WTC11 (cell line): ENCODE data around the gene AFAP1L1. TPM values are rescaled to one million over a fixed set of nuclear protein-coding genes. Genes with fewer than 3 reads are reported as not detected.

ENCODE experiments used
- ATAC-seq: fragments of 200-7000 bp; cut with Tn5 transposase; 2 replicates; pipeline ENCODE4 v1.10.0; 2021; ENCODE audit warnings: mild to moderate bottlenecking, moderate library complexity
- CTCF ChIA-PET: fragments of 300-600 bp; sonication (Branson Sonifier 250); formaldehyde crosslinking; loops from one replicate; lab custom pipeline; 2021; ENCODE audit warnings: antibody characterized with exemption; lab: Charles Lee
- POLR2A ChIA-PET: fragments of 350-600 bp; sonication (Branson Sonifier 250); formaldehyde crosslinking; loops from one replicate; lab custom pipeline; 2021; ENCODE audit warnings: antibody characterized with exemption; lab: Charles Lee
- DNase-seq: peaks from one replicate; pipeline ENCODE4 v3.0.0; 2021; ENCODE audit warnings: low spot score
- H3K27ac Mint-ChIP-seq: 2 replicates; pipeline ENCODE4 v1.8.0; 2021; ENCODE audit warnings: mixed read lengths
- H3K27me3 Mint-ChIP-seq: 2 replicates; pipeline ENCODE4 v1.8.0; 2021; ENCODE audit warnings: low read depth, mild to moderate bottlenecking, moderate library complexity, mixed read lengths
- H3K36me3 Mint-ChIP-seq: 2 replicates; pipeline ENCODE4 v1.8.0; 2021; ENCODE audit warnings: mixed read lengths
- H3K4me1 Mint-ChIP-seq: 2 replicates; pipeline ENCODE4 v1.8.0; 2022; ENCODE audit warnings: mixed read lengths
- H3K4me3 Mint-ChIP-seq: 2 replicates; pipeline ENCODE4 v1.8.0; 2021; ENCODE audit warnings: mild to moderate bottlenecking, moderate library complexity, mixed read lengths
- H3K9me3 Mint-ChIP-seq: 2 replicates; pipeline ENCODE4 v1.8.0; 2021; ENCODE audit warnings: mixed read lengths
- ATF2 ChIP-seq: sonication (generic); formaldehyde crosslinking; IDR thresholded peaks from 2 replicates; pipeline ENCODE4 v1.8.1; 2022; ENCODE audit warnings: low read depth, missing genetic modification reagents, borderline replicate concordance
- CBFB ChIP-seq: sonication (generic); formaldehyde crosslinking; IDR thresholded peaks from 2 replicates; pipeline ENCODE4 v1.8.1; 2022; ENCODE audit warnings: mild to moderate bottlenecking, low read depth, missing genetic modification reagents
- ESRRA ChIP-seq: sonication (generic); formaldehyde crosslinking; IDR thresholded peaks from 2 replicates; pipeline ENCODE4 v1.8.1; 2022; ENCODE audit warnings: mild to moderate bottlenecking, missing genetic modification reagents, borderline replicate concordance
- FOXP1 ChIP-seq: sonication (generic); formaldehyde crosslinking; IDR thresholded peaks from 2 replicates; pipeline ENCODE4 v1.8.0; 2022; ENCODE audit warnings: missing genetic modification reagents, mild to moderate bottlenecking, moderate library complexity, borderline replicate concordance
- GABPB1 ChIP-seq: sonication (generic); formaldehyde crosslinking; IDR thresholded peaks from 2 replicates; pipeline ENCODE4 v1.8.1; 2023; ENCODE audit warnings: mild to moderate bottlenecking, missing genetic modification reagents
- HMGA2 ChIP-seq: fragments of 250-450 bp; sonication (Bioruptor Pico); IDR thresholded peaks from 2 replicates; pipeline ENCODE4 v1.4.0; 2021; ENCODE audit warnings: mild to moderate bottlenecking, moderate library complexity
- HMGXB4 ChIP-seq: sonication (generic); formaldehyde crosslinking; IDR thresholded peaks from 2 replicates; pipeline ENCODE4 v1.8.1; 2023; ENCODE audit warnings: mild to moderate bottlenecking, moderate library complexity, missing genetic modification reagents
- NR1H2 ChIP-seq: sonication (generic); formaldehyde crosslinking; IDR thresholded peaks from 2 replicates; pipeline ENCODE4 v1.9.0; 2021; ENCODE audit warnings: mild to moderate bottlenecking, moderate library complexity, missing genetic modification reagents
- OVOL2 ChIP-seq: fragments of 250-450 bp; sonication (Bioruptor Pico); IDR thresholded peaks from 2 replicates; pipeline ENCODE4 v1.9.0; 2021; ENCODE audit warnings: mild to moderate bottlenecking, borderline replicate concordance
- PRDM15 ChIP-seq: sonication (generic); formaldehyde crosslinking; IDR thresholded peaks from 2 replicates; pipeline ENCODE4 v1.8.0; 2022; ENCODE audit warnings: missing genetic modification reagents
- TCF7 ChIP-seq: sonication (generic); formaldehyde crosslinking; IDR thresholded peaks from 2 replicates; pipeline ENCODE4 v1.8.0; 2022; ENCODE audit warnings: mild to moderate bottlenecking, low read depth, missing genetic modification reagents, moderate library complexity
- ZNF138 ChIP-seq: sonication (generic); formaldehyde crosslinking; conservative IDR thresholded peaks from 2 replicates; pipeline ENCODE4 v1.8.1; 2022; ENCODE audit warnings: mild to moderate bottlenecking, moderate library complexity, missing genetic modification reagents
- ZNF219 ChIP-seq: sonication (generic); formaldehyde crosslinking; IDR thresholded peaks from 2 replicates; pipeline ENCODE4 v1.8.0; 2023; ENCODE audit warnings: missing genetic modification reagents, mild to moderate bottlenecking, borderline replicate concordance
- ZNF423 ChIP-seq: fragments of 250-450 bp; sonication (Bioruptor Pico); IDR thresholded peaks from 2 replicates; pipeline ENCODE4 v2.1.2; 2022; ENCODE audit warnings: mild to moderate bottlenecking, moderate library complexity
- ZNF671 ChIP-seq: fragments of 250-450 bp; sonication (Bioruptor Pico); IDR thresholded peaks from 2 replicates; pipeline ENCODE4 v1.8.0; 2021; ENCODE audit warnings: mild to moderate bottlenecking
- total RNA-seq: library from RNA; stranded (reverse); gene quantifications from 3 replicates; pipeline ENCODE4 v1.2.3, GENCODE V29; 2021
- TF ChIP-seq, protein P1 (sequence below): fragments of 250-450 bp; sonication (Bioruptor Pico); IDR thresholded peaks from 2 replicates; pipeline ENCODE4 v2.1.2; 2022; ENCODE audit warnings: mild to moderate bottlenecking, moderate library complexity
- TF ChIP-seq, protein P2 (sequence below): fragments of 250-450 bp; sonication (Bioruptor Pico); IDR thresholded peaks from 2 replicates; pipeline ENCODE4 v1.9.0; 2021; ENCODE audit warnings: mild to moderate bottlenecking, borderline replicate concordance
- TF ChIP-seq, protein P3 (sequence below): fragments of 250-450 bp; sonication (Bioruptor Pico); conservative IDR thresholded peaks from 2 replicates; pipeline ENCODE4 v1.9.0; 2021; ENCODE audit warnings: mild to moderate bottlenecking

Gene AFAP1L1
- total RNA-seq, 1 experiment from 2014 or later: 8.4 TPM

GRCh38 chr5:149238540-149238939, 33.1 kb upstream of the AFAP1L1 start:
- H3K9me3 Mint-ChIP-seq: no peaks in the 10 kb centered on the region
- TF ChIP-seq, protein P1, sequence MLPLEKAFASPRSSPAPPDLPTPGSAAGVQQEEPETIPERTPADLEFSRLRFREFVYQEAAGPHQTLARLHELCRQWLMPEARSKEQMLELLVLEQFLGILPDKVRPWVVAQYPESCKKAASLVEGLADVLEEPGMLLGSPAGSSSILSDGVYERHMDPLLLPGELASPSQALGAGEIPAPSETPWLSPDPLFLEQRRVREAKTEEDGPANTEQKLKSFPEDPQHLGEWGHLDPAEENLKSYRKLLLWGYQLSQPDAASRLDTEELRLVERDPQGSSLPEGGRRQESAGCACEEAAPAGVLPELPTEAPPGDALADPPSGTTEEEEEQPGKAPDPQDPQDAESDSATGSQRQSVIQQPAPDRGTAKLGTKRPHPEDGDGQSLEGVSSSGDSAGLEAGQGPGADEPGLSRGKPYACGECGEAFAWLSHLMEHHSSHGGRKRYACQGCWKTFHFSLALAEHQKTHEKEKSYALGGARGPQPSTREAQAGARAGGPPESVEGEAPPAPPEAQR (CRISPR knock-in tag): no peak
- TF ChIP-seq NR1H2 (CRISPR knock-in tag) (no peak), ZNF219 (no peak), ZNF671 (CRISPR knock-in tag) (no peak), ZNF423 (no peak), ESRRA (CRISPR knock-in tag) (no peak), OVOL2 (CRISPR knock-in tag) (no peak), HMGA2 (CRISPR knock-in tag) (no peak), FOXP1 (no peak), ZNF138 (CRISPR knock-in tag) (no peak), PRDM15 (CRISPR knock-in tag) (no peak), ATF2 (CRISPR knock-in tag) (no peak), HMGXB4 (CRISPR knock-in tag) (no peak), TCF7 (CRISPR knock-in tag) (no peak), CBFB (CRISPR knock-in tag) (no peak), GABPB1 (CRISPR knock-in tag) (no peak)
- TF ChIP-seq, protein P2, sequence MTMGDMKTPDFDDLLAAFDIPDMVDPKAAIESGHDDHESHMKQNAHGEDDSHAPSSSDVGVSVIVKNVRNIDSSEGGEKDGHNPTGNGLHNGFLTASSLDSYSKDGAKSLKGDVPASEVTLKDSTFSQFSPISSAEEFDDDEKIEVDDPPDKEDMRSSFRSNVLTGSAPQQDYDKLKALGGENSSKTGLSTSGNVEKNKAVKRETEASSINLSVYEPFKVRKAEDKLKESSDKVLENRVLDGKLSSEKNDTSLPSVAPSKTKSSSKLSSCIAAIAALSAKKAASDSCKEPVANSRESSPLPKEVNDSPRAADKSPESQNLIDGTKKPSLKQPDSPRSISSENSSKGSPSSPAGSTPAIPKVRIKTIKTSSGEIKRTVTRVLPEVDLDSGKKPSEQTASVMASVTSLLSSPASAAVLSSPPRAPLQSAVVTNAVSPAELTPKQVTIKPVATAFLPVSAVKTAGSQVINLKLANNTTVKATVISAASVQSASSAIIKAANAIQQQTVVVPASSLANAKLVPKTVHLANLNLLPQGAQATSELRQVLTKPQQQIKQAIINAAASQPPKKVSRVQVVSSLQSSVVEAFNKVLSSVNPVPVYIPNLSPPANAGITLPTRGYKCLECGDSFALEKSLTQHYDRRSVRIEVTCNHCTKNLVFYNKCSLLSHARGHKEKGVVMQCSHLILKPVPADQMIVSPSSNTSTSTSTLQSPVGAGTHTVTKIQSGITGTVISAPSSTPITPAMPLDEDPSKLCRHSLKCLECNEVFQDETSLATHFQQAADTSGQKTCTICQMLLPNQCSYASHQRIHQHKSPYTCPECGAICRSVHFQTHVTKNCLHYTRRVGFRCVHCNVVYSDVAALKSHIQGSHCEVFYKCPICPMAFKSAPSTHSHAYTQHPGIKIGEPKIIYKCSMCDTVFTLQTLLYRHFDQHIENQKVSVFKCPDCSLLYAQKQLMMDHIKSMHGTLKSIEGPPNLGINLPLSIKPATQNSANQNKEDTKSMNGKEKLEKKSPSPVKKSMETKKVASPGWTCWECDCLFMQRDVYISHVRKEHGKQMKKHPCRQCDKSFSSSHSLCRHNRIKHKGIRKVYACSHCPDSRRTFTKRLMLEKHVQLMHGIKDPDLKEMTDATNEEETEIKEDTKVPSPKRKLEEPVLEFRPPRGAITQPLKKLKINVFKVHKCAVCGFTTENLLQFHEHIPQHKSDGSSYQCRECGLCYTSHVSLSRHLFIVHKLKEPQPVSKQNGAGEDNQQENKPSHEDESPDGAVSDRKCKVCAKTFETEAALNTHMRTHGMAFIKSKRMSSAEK: no peak
- TF ChIP-seq, protein P3, sequence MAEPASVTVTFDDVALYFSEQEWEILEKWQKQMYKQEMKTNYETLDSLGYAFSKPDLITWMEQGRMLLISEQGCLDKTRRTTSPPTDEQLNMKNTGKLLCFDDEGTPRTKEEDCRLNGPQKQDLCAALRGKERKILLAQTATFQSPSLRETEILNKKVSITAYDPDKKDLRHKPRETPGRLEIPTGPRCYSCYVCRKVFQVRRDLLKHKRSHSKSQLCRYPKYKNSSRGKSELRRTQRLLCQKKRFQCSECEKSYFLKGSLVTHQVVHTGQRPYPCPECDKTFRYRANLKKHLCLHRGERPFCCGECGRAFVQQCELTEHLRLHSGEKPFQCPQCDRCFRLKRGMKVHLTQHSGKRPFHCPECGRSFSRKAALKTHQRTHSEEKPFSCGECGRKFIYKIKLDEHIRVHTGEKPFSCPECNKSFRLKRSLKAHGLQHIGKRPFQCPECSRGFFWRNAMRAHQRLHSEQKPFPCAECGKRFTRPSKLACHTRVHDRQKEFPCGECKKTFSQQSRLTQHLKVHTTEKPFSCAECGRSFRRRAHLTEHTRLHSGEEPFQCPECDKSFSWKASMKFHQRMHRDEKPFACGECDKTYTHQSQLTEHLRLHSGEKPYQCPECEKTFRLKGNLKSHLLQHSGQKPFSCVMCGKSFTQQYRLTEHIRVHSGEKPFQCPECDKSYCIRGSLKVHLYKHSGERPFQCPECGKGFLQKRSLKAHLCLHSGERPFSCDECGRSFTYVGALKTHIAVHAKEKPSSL (CRISPR knock-in tag): no peak
- TF ChIP-seq, all 79 proteins: peak for 0
- ChIA-PET CTCF (interaction anchor here (1.0 to 3.3 kb wide), 16 partner anchors 9 to 203 kb away, joined by 3 to 29 read pairs (median 6); partner anchors contain the start of gene ABLIM3), POLR2A (no interaction called here)
- ATAC-seq (no peak; the same call in 1 of the 2 replicates), DNase-seq (no peak)
- Mint-ChIP-seq H3K27me3 (peaks cover 4% of the 10 kb centered on the region), H3K27ac (no peak overlapping the region), H3K36me3 (no peaks in the 10 kb centered on the region), H3K4me3 (no peak overlapping the region), H3K4me1 (peaks cover 3% of the 10 kb centered on the region; the same call in 1 of the 2 replicates)
